CD4-positive, alpha-beta memory T cell (primary cell): ENCODE results near the gene FKBP10. TPM values are rescaled to one million over a fixed set of nuclear protein-coding genes. Genes with fewer than 3 reads are reported as not detected.
A peak's percentile ranks its signal among the peaks of the same experiment; 100 is the strongest.
"Not testable (repeated sequence)": the region's sequence is repeated elsewhere in the genome, so short reads cannot be mapped to it uniquely, and the experiment has no call there.

Experiments
- CTCF ChIA-PET: fragments of 350-600 bp; sonication (Branson Sonifier 250); formaldehyde crosslinking; loops from one replicate; lab custom pipeline; 2021; ENCODE audit warnings: inconsistent platforms; ENCODE audit not compliant: partially characterized antibody; lab: Charles Lee
- POLR2A ChIA-PET: fragments of 350-600 bp; sonication (Branson Sonifier 250); formaldehyde crosslinking; loops from one replicate; lab custom pipeline; 2021; ENCODE audit not compliant: partially characterized antibody; lab: Charles Lee
- DNase-seq, 5 donors: peaks; one replicate each; pipeline versions ENCODE4 v3.0.0 to v3.0.0-alpha.2; 2020 to 2022; ENCODE audit warnings: mixed read lengths in 1 of 5
- H3K27ac ChIP-seq: one replicate; pipeline ENCODE4 v1.7.0; 2013; ENCODE audit warnings: low read depth, low read length
- H3K27me3 ChIP-seq: 2 replicates; pipeline ENCODE4 v1.7.0; 2013; ENCODE audit warnings: mild to moderate bottlenecking, low read length, moderate library complexity; ENCODE audit not compliant: insufficient read depth
- H3K36me3 ChIP-seq: 2 replicates; pipeline ENCODE4 v1.7.0; 2013; ENCODE audit warnings: mild to moderate bottlenecking, low read length, moderate library complexity; ENCODE audit not compliant: insufficient read depth
- H3K4me1 ChIP-seq: 2 replicates; pipeline ENCODE4 v1.7.0; 2013; ENCODE audit warnings: mild to moderate bottlenecking, low read length, moderate library complexity; ENCODE audit not compliant: insufficient read depth
- H3K4me3 ChIP-seq, 2 donors: one replicate each; pipeline ENCODE4 v1.7.0; 2013; ENCODE audit warnings: low read length in 2 of 2, mild to moderate bottlenecking in 1 of 2
- H3K9me3 ChIP-seq, 2 donors: one replicate each; pipeline ENCODE4 v1.7.0; 2013; ENCODE audit warnings: low read length in 2 of 2, control low read depth in 1 of 2; ENCODE audit not compliant: control insufficient read depth in 1 of 2
- H3K27ac Mint-ChIP-seq, 7 donors: one replicate each; pipeline ENCODE4 v1.8.0; 2020 to 2021; ENCODE audit warnings: mixed read lengths in 7 of 7, mild to moderate bottlenecking in 6 of 7, inconsistent platforms in 3 of 7, moderate library complexity in 3 of 7
- H3K27me3 Mint-ChIP-seq, 2 donors: one replicate each; pipeline ENCODE4 v1.8.0; 2020 to 2021; ENCODE audit warnings: mixed read lengths in 2 of 2
- H3K36me3 Mint-ChIP-seq, 2 donors: one replicate each; pipeline ENCODE4 v1.8.0; 2020 to 2021; ENCODE audit warnings: mixed read lengths in 2 of 2, inconsistent platforms in 1 of 2, mild to moderate bottlenecking in 1 of 2
- H3K4me1 Mint-ChIP-seq, 4 donors: one replicate each; pipeline ENCODE4 v1.8.0; 2020 to 2021; ENCODE audit warnings: mixed read lengths in 4 of 4, mild to moderate bottlenecking in 1 of 4
- H3K4me3 Mint-ChIP-seq, 8 donors: one replicate each; pipeline ENCODE4 v1.8.0; 2020 to 2021; ENCODE audit warnings: mixed read lengths in 8 of 8, mild to moderate bottlenecking in 7 of 8, moderate library complexity in 6 of 8, inconsistent platforms in 3 of 8
- H3K9me3 Mint-ChIP-seq, 8 donors: one replicate each; pipeline ENCODE4 v1.8.0; 2020 to 2021; ENCODE audit warnings: mixed read lengths in 8 of 8, mild to moderate bottlenecking in 5 of 8, inconsistent platforms in 3 of 8, moderate library complexity in 1 of 8
- intact Hi-C: fragments of 100-400 bp; cut with micrococcal nuclease; formaldehyde crosslinking; loops from one replicate; pipeline ENCODE4 v1.15.1; 2023
- polyA plus RNA-seq, 2 donors: library from polyadenylated mRNA; unstranded; fragments of 300-500 nt; fragmentation: Illumina TruSeq; gene quantifications; one replicate each; pipeline ENCODE4 v1.2.3, GENCODE V29; 2021
- total RNA-seq, 2 experiments: library from RNA; stranded (reverse); gene quantifications; one replicate each; pipeline ENCODE4 v1.2.3, GENCODE V29; 2021

FKBP10 gene
- total and polyA plus RNA-seq, 4 experiments from 2014 or later, result not detected

DNA sequence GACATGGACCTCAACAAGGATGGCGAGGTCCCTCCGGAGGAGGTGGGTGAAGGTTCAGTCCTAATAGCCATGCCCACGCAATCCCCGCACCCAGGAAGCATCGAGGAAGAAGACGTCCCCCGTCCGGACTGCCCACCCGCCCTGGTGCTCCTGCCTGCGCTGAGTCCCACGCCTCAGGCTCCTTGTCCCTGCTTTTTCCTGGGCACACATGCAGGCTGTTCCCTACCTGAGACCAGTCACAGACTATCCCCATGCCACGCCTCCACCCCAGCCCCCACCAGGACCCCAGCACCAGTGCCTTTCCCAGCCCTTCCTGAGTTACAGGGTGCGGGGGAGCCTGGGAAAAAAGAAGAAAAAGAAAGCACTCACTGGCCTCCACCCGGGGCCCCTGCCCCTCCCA is 9.0 kb downstream of the FKBP10 start:
- CTCF ChIA-PET, result no interaction called here
- no peaks in the 10 kb centered on the region for H3K9me3 Mint-ChIP-seq
- H3K27ac ChIP-seq, result no peak overlapping the region
- intact Hi-C loops, result no loop called here
- H3K27me3 ChIP-seq, result no peaks in the 10 kb centered on the region
- POLR2A ChIA-PET, result no interaction called here
- H3K36me3 Mint-ChIP-seq, result peaks cover 0 to 4% of the 10 kb centered on the region in 2 donors
- no peaks in the 10 kb centered on the region for H3K9me3 ChIP-seq
- H3K36me3 ChIP-seq, result no peaks in the 10 kb centered on the region
- no peak for DNase-seq
- H3K4me1 Mint-ChIP-seq, result no peaks in the 10 kb centered on the region
- H3K4me3 ChIP-seq, result no peak overlapping the region
- no peak overlapping the region for H3K27ac Mint-ChIP-seq
- no peak overlapping the region for H3K4me3 Mint-ChIP-seq
- H3K4me1 ChIP-seq, result no peaks in the 10 kb centered on the region
- no peaks in the 10 kb centered on the region for H3K27me3 Mint-ChIP-seq

DNA sequence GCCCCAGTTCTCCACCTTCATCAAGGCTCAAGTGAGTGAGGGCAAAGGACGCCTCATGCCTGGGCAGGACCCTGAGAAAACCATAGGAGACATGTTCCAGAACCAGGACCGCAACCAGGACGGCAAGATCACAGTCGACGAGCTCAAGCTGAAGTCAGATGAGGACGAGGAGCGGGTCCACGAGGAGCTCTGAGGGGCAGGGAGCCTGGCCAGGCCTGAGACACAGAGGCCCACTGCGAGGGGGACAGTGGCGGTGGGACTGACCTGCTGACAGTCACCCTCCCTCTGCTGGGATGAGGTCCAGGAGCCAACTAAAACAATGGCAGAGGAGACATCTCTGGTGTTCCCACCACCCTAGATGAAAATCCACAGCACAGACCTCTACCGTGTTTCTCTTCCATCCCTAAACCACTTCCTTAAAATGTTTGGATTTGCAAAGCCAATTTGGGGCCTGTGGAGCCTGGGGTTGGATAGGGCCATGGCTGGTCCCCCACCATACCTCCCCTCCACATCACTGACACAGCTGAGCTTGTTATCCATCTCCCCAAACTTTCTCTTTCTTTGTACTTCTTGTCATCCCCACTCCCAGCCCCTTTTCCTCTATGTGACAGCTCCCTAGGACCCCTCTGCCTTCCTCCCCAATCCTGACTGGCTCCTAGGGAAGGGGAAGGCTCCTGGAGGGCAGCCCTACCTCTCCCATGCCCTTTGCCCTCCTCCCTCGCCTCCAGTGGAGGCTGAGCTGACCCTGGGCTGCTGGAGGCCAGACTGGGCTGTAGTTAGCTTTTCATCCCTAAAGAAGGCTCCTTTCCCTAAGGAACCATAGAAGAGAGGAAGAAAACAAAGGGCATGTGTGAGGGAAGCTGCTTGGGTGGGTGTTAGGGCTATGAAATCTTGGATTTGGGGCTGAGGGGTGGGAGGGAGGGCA is 9.7 kb downstream of the FKBP10 start:
- intact Hi-C loops, result no loop called here
- Histone ChIP-seq H3K36me3 (peaks cover 2% of the 10 kb centered on the region), H3K27me3 (no peaks in the 10 kb centered on the region), H3K4me3 (no peak overlapping the region), H3K4me1 (no peaks in the 10 kb centered on the region), H3K9me3 (no peaks in the 10 kb centered on the region), H3K27ac (no peak overlapping the region)
- CTCF ChIA-PET, result interaction anchor here (0.6 to 2.0 kb wide), 2 partner anchors 11 to 508 kb away, joined by 4 to 7 read pairs; partner anchors contain the start of gene P3H4
- Mint-ChIP-seq H3K36me3 (peaks cover 0 to 4% of the 10 kb centered on the region in 2 donors), H3K9me3 (no peaks in the 10 kb centered on the region), H3K27ac (no peak overlapping the region), H3K4me3 (no peak overlapping the region), H3K4me1 (no peaks in the 10 kb centered on the region), H3K27me3 (no peaks in the 10 kb centered on the region)
- POLR2A ChIA-PET, result interaction anchor here (0.8 kb wide), 1 partner anchor 10 kb away, joined by 3 read pairs; the partner anchor contains the start of gene FKBP10
- no peak for DNase-seq

DNA sequence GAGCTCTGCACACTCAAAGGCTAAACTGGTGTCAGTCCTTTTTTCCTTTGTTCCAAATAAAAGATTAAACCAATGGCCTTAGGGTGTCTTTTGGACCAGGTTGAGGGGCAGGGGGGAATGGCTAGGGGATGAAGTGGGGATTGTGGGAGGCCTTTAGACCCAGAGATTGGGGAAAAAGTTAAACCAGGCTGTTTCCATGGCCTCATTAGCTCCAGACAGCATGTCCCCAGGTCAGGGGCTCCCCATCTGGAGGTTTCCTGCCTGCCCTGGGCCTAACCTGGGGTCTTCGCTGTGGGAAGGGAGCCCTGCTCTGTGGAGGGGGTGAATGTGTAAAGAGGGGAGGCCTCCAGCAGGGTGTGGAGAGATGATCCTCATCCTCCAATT is 10.3 kb downstream of the FKBP10 start:
- no peaks in the 10 kb centered on the region for H3K27me3 ChIP-seq
- no peaks in the 10 kb centered on the region for H3K4me1 ChIP-seq
- H3K4me3 ChIP-seq, result no peak overlapping the region
- CTCF ChIA-PET, result interaction anchor here (0.6 to 2.0 kb wide), 2 partner anchors 12 to 507 kb away, joined by 4 to 7 read pairs; partner anchors contain the start of gene P3H4
- intact Hi-C loops, result no loop called here
- no peaks in the 10 kb centered on the region for H3K9me3 ChIP-seq
- POLR2A ChIA-PET, result no interaction called here
- H3K36me3 ChIP-seq, result peaks cover 7% of the 10 kb centered on the region
- Mint-ChIP-seq H3K4me3 (no peak overlapping the region), H3K27me3 (no peaks in the 10 kb centered on the region), H3K9me3 (no peaks in the 10 kb centered on the region), H3K27ac (no peak overlapping the region), H3K36me3 (peaks cover 0 to 11% of the 10 kb centered on the region in 2 donors), H3K4me1 (no peaks in the 10 kb centered on the region)
- DNase-seq, result no peak
- no peak overlapping the region for H3K27ac ChIP-seq

DNA sequence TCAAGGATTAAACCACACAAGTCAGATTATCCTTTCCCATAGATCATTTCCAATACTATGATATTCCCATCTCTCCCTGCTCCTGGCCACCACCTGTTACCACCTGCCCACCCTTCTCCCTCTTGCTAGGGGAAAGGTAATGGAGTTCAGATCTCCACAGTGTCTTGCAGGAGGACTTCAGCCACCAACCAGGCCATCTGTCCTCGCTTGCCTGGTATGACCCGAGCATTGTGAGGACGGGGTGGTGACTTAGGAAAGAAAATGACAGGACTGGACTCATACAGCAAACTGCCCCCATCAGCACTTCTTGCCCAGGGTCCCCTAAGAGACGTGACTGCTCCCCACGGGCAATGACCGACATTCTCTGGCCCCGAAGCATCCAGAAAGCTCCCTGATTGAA is 10.8 kb downstream of the FKBP10 start:
- CTCF ChIA-PET, result interaction anchor here (2.0 kb wide), 1 partner anchor 12 kb away, joined by 7 read pairs; the partner anchor contains the start of gene P3H4

DNA sequence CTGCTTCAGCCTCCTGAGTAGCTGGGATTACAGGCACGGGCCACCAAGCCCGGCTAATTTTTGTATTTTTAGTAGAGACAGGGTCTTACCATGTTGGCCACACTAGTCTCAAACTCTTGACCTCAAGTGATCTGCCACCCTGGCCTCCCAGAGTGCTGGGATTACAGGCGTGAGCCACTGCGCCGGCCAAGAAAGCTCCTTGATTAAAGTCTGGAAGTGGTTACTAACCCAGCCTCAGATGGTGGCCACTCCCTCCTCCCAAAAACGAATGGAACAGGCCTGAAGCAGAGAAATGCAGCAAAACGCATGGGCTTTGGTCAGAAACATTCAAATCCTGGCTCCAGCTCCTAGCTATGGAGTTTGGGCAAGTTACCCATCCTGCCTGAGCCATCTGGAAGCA is 11.3 kb downstream of the FKBP10 start:
- H3K4me1 Mint-ChIP-seq, result no peaks in the 10 kb centered on the region
- H3K36me3 Mint-ChIP-seq, result peaks cover 5 to 13% of the 10 kb centered on the region in 2 donors
- no peaks in the 10 kb centered on the region for H3K9me3 ChIP-seq
- intact Hi-C loops, result no loop called here
- ChIA-PET POLR2A (no interaction called here), CTCF (interaction anchor here (2.0 kb wide), 1 partner anchor 13 kb away, joined by 7 read pairs; the partner anchor contains the start of gene P3H4)
- H3K4me1 ChIP-seq, result no peaks in the 10 kb centered on the region
- H3K4me3 ChIP-seq, result no peak overlapping the region
- DNase-seq, result no peak
- H3K27ac Mint-ChIP-seq, result no peak overlapping the region
- H3K27me3 ChIP-seq, result no peaks in the 10 kb centered on the region
- no peaks in the 10 kb centered on the region for H3K9me3 Mint-ChIP-seq
- no peak overlapping the region for H3K4me3 Mint-ChIP-seq
- no peaks in the 10 kb centered on the region for H3K27me3 Mint-ChIP-seq
- no peak overlapping the region for H3K27ac ChIP-seq
- peaks cover 7% of the 10 kb centered on the region for H3K36me3 ChIP-seq

More for the DNA sequence above, 10.8 kb downstream of the FKBP10 start:
- H3K4me1 ChIP-seq, result no peaks in the 10 kb centered on the region
- Mint-ChIP-seq H3K4me3 (no peak overlapping the region), H3K27ac (no peak overlapping the region), H3K4me1 (no peaks in the 10 kb centered on the region), H3K27me3 (no peaks in the 10 kb centered on the region), H3K36me3 (peaks cover 1 to 11% of the 10 kb centered on the region in 2 donors), H3K9me3 (no peaks in the 10 kb centered on the region)
- H3K27me3 ChIP-seq, result no peaks in the 10 kb centered on the region
- no peak for DNase-seq
- H3K27ac ChIP-seq, result no peak overlapping the region
- H3K4me3 ChIP-seq, result no peak overlapping the region
- H3K9me3 ChIP-seq, result no peaks in the 10 kb centered on the region
- intact Hi-C loops, result no loop called here
- POLR2A ChIA-PET, result no interaction called here
- H3K36me3 ChIP-seq, result peaks cover 7% of the 10 kb centered on the region

DNA sequence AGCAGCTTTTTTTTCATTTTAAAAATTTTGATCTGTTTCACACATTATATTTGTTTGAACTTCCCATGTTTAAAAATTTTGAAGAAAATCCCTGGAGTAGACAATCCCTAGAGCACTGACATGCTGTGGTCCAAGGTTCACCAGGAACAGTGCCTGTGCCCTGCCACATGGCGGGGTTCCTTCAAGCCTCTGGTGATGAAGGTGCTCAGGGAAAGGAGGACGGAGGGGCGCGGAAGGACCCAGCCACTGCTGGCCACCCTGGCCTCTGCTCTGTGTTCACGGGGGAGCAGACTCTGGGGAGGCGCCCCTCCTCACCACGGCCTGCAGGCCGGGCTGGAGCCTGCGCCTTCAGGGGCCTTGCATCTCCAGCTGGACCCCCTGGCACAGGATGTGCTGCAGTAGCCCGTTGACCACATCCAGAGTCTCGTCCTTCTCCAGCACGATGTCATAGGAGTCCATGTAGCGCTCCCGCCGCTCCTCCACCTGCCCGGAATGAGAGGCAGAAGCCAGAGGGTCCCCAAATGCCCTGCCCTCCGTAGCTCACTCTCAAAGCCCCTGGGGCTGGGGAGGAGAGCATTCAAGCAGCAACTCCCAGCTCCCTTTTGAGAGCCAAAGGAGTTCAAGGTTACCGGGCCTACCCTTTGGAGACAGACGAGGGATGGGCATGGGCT is 12.5 kb downstream of the FKBP10 start:
- ChIA-PET CTCF (no interaction called here), POLR2A (no interaction called here)
- no peaks in the 10 kb centered on the region for H3K27me3 ChIP-seq
- H3K4me1 ChIP-seq, result no peaks in the 10 kb centered on the region
- Mint-ChIP-seq H3K36me3 (peaks cover 9 to 15% of the 10 kb centered on the region in 2 donors), H3K27me3 (no peaks in the 10 kb centered on the region), H3K4me1 (no peaks in the 10 kb centered on the region), H3K9me3 (no peaks in the 10 kb centered on the region), H3K4me3 (no peak overlapping the region), H3K27ac (peak overlapping the region in 2 of 7 donors; percentile 46 to 73)
- no peak overlapping the region for H3K4me3 ChIP-seq
- DNase-seq, result no peak
- peaks cover 10% of the 10 kb centered on the region for H3K36me3 ChIP-seq
- H3K9me3 ChIP-seq, result no peaks in the 10 kb centered on the region
- H3K27ac ChIP-seq, result no peak overlapping the region
- intact Hi-C loops, result no loop called here

DNA sequence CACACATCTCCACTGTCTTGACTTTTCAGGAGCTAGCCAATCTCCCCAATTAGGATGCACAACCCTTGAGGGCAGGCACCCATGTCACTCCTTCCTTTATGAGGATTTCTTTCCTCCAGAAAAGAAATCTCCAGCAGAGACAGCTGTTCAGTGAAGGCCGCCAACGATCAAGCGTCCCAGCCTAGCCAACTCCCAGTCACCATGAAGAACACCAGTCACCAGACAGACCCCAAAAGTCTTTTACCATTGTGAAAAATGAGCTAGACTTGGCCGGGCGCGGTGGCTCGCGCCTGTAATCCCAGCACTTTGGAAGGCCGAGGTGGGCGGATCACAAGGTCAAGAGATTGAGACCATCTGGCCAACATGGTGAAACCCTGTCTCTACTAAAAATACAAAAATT is 17.2 kb downstream of the FKBP10 start:
- CTCF ChIA-PET, result interaction anchor here (1.0 kb wide), 1 partner anchor 30 kb away, joined by 3 read pairs; no protein-coding TSS in a partner anchor
- POLR2A ChIA-PET, H3K4me3 Mint-ChIP-seq, H3K9me3 Mint-ChIP-seq, H3K27me3 Mint-ChIP-seq, H3K4me1 ChIP-seq, H3K4me1 Mint-ChIP-seq, H3K4me3 ChIP-seq, H3K27me3 ChIP-seq, DNase-seq, H3K9me3 ChIP-seq, H3K27ac ChIP-seq, intact Hi-C loops, H3K27ac Mint-ChIP-seq: not testable (repeated sequence)
- peaks cover 10% of the 10 kb centered on the region for H3K36me3 ChIP-seq
- H3K36me3 Mint-ChIP-seq, result peaks cover 13 to 24% of the 10 kb centered on the region in 2 donors
